Central memory CD8-positive, alpha-beta T cell (primary cell): ENCODE results near the gene NUP160.
A peak's percentile ranks its signal among the peaks of the same experiment; 100 is the strongest.
"Not testable (repeated sequence)": the region's sequence is repeated elsewhere in the genome, so short reads cannot be mapped to it uniquely, and the experiment has no call there.

Source experiments
- ATAC-seq: fragments of 150-1000 bp; cut with Tn5 transposase; replicated peaks from 2 replicates; pipeline ENCODE4 v1.10.0; 2022; ENCODE audit warnings: mild to moderate bottlenecking, moderate FRiP score, moderate number of reproducible peaks; ENCODE audit not compliant: poor library complexity, severe bottlenecking; ENCODE audit errors: extremely low read depth
- DNase-seq, 2 donors: peaks; one replicate each; pipeline ENCODE4 v3.0.0; 2021; ENCODE audit warnings: low spot score in 2 of 2
- H3K27ac Mint-ChIP-seq: one replicate; pipeline ENCODE4 v1.8.0; 2022; ENCODE audit warnings: low read depth, mild to moderate bottlenecking, moderate library complexity, mixed read lengths
- H3K27me3 Mint-ChIP-seq: one replicate; pipeline ENCODE4 v1.8.0; 2022; ENCODE audit warnings: mixed read lengths
- H3K36me3 Mint-ChIP-seq: one replicate; pipeline ENCODE4 v1.8.0; 2022; ENCODE audit warnings: mild to moderate bottlenecking, moderate library complexity, mixed read lengths; ENCODE audit not compliant: insufficient read depth
- H3K4me1 Mint-ChIP-seq: one replicate; pipeline ENCODE4 v1.8.0; 2022; ENCODE audit warnings: mixed read lengths
- H3K4me3 Mint-ChIP-seq: one replicate; pipeline ENCODE4 v1.8.0; 2022; ENCODE audit warnings: mild to moderate bottlenecking, moderate library complexity, mixed read lengths
- H3K9me3 Mint-ChIP-seq: one replicate; pipeline ENCODE4 v1.8.0; 2022; ENCODE audit warnings: mixed read lengths

Gene NUP160

GRCh38 chr11:47847892-47848699 is at the start of gene NUP160:
Gene NUP160 (minus strand): TSS chr11:47848350. CDS start chr11:47848318, 32 bp downstream.
- DNase-seq (peak; percentile 73 to 78), ATAC-seq (peak; percentile 91)
- H3K9me3 Mint-ChIP-seq = no peaks in the 10 kb centered on the region
- H3K4me3 Mint-ChIP-seq = peak within 1 kb of the TSS; percentile 99
- peaks cover 33% of the 10 kb centered on the region for H3K4me1 Mint-ChIP-seq
- peak within 1 kb of the TSS; percentile 96 for H3K27ac Mint-ChIP-seq
- H3K36me3 Mint-ChIP-seq = peaks cover 18% of the 10 kb centered on the region
- H3K27me3 Mint-ChIP-seq = no peaks in the 10 kb centered on the region

GRCh38 chr11:47896199-47896598 is 48.0 kb upstream of the NUP160 start:
- H3K27ac Mint-ChIP-seq = no peak overlapping the region

GRCh38 chr11:47895035-47895434 is 46.9 kb upstream of the NUP160 start:
- no peak overlapping the region for H3K4me3 Mint-ChIP-seq
- no peak for DNase-seq
- H3K27me3 Mint-ChIP-seq = no peaks in the 10 kb centered on the region
- no peaks in the 10 kb centered on the region for H3K36me3 Mint-ChIP-seq
- ATAC-seq = no peak
- peaks cover 11% of the 10 kb centered on the region for H3K4me1 Mint-ChIP-seq
- H3K27ac Mint-ChIP-seq = no peak overlapping the region
- no peaks in the 10 kb centered on the region for H3K9me3 Mint-ChIP-seq

More at GRCh38 chr11:47896199-47896598, 48.0 kb upstream of the NUP160 start:
- no peak overlapping the region for H3K4me3 Mint-ChIP-seq
- H3K36me3 Mint-ChIP-seq = no peaks in the 10 kb centered on the region
- H3K4me1 Mint-ChIP-seq = peaks cover 12% of the 10 kb centered on the region
- no peak for ATAC-seq
- no peaks in the 10 kb centered on the region for H3K9me3 Mint-ChIP-seq
- no peak for DNase-seq
- no peaks in the 10 kb centered on the region for H3K27me3 Mint-ChIP-seq

GRCh38 chr11:47892546-47893276 is 44.6 kb upstream of the NUP160 start:
- H3K4me1 Mint-ChIP-seq, DNase-seq: not testable (repeated sequence)

GRCh38 chr11:47891886-47892285 is 43.7 kb upstream of the NUP160 start:
- no peaks in the 10 kb centered on the region for H3K36me3 Mint-ChIP-seq
- no peaks in the 10 kb centered on the region for H3K9me3 Mint-ChIP-seq
- ATAC-seq (no peak), DNase-seq (no peak)
- no peak overlapping the region for H3K27ac Mint-ChIP-seq
- peaks cover 9% of the 10 kb centered on the region for H3K4me1 Mint-ChIP-seq
- no peaks in the 10 kb centered on the region for H3K27me3 Mint-ChIP-seq
- H3K4me3 Mint-ChIP-seq = no peak overlapping the region

More at GRCh38 chr11:47892546-47893276, 44.6 kb upstream of the NUP160 start:
- not testable (repeated sequence) for ATAC-seq, H3K27ac Mint-ChIP-seq, H3K36me3 Mint-ChIP-seq, H3K9me3 Mint-ChIP-seq, H3K4me3 Mint-ChIP-seq, H3K27me3 Mint-ChIP-seq

- no peaks in the 10 kb centered on the region for H3K9me3 Mint-ChIP-seq
- DNase-seq (no peak), ATAC-seq (no peak)
- H3K4me3 Mint-ChIP-seq = no peak overlapping the region
- peaks cover 9% of the 10 kb centered on the region for H3K4me1 Mint-ChIP-seq
- H3K36me3 Mint-ChIP-seq = no peaks in the 10 kb centered on the region
- no peak overlapping the region for H3K27ac Mint-ChIP-seq
- H3K27me3 Mint-ChIP-seq = no peaks in the 10 kb centered on the region
Measured at GRCh38 chr11:47889714-47890441, 41.7 kb upstream of the NUP160 start.

GRCh38 chr11:47887910-47888569 is 39.9 kb upstream of the NUP160 start:
- Mint-ChIP-seq H3K27ac (no peak overlapping the region), H3K27me3 (no peaks in the 10 kb centered on the region), H3K4me3 (no peak overlapping the region), H3K9me3 (no peaks in the 10 kb centered on the region), H3K4me1 (peaks cover 9% of the 10 kb centered on the region), H3K36me3 (no peaks in the 10 kb centered on the region)
- no peak for DNase-seq
- no peak for ATAC-seq

GRCh38 chr11:47886096-47886495 is 37.9 kb upstream of the NUP160 start:
- no peak for DNase-seq
- ATAC-seq = no peak
- H3K9me3 Mint-ChIP-seq = no peaks in the 10 kb centered on the region
- no peak overlapping the region for H3K4me3 Mint-ChIP-seq
- H3K36me3 Mint-ChIP-seq = no peaks in the 10 kb centered on the region
- peaks cover 9% of the 10 kb centered on the region for H3K4me1 Mint-ChIP-seq
- H3K27ac Mint-ChIP-seq = no peak overlapping the region
- no peaks in the 10 kb centered on the region for H3K27me3 Mint-ChIP-seq

- not testable (repeated sequence) for DNase-seq, H3K4me1 Mint-ChIP-seq
Measured at GRCh38 chr11:47882437-47882836, 34.3 kb upstream of the NUP160 start.

GRCh38 chr11:47881145-47881544 is 33.0 kb upstream of the NUP160 start:
- Mint-ChIP-seq H3K4me3 (no peak overlapping the region), H3K27ac (no peak overlapping the region), H3K36me3 (no peaks in the 10 kb centered on the region), H3K9me3 (no peaks in the 10 kb centered on the region), H3K4me1 (no peaks in the 10 kb centered on the region), H3K27me3 (peaks cover 23% of the 10 kb centered on the region)
- no peak for DNase-seq
- ATAC-seq = no peak

More at GRCh38 chr11:47882437-47882836, 34.3 kb upstream of the NUP160 start:
- peaks cover 12% of the 10 kb centered on the region for H3K27me3 Mint-ChIP-seq
- not testable (repeated sequence) for ATAC-seq, H3K27ac Mint-ChIP-seq, H3K36me3 Mint-ChIP-seq, H3K4me3 Mint-ChIP-seq, H3K9me3 Mint-ChIP-seq

GRCh38 chr11:47879259-47880158 is 31.4 kb upstream of the NUP160 start:
- Mint-ChIP-seq H3K27me3 (peaks cover 23% of the 10 kb centered on the region), H3K36me3 (no peaks in the 10 kb centered on the region), H3K4me3 (no peak overlapping the region), H3K27ac (no peak overlapping the region), H3K9me3 (peaks cover 5% of the 10 kb centered on the region), H3K4me1 (no peaks in the 10 kb centered on the region)
- DNase-seq (no peak), ATAC-seq (no peak)
